GM12892 (cell line): ENCODE data around the gene C15orf40.
"Not testable (repeated sequence)": the region's sequence is repeated elsewhere in the genome, so short reads cannot be mapped to it uniquely, and the experiment has no call there.

Experiments used
- DNase-seq: peaks from one replicate; pipeline ENCODE4 v3.0.0; 2011; ENCODE audit not compliant: insufficient read length
- FAIRE-seq: peaks from 2 replicates; lab custom pipeline; 2011; peaks lifted over from hg19 to GRCh38; lab: Jason Lieb, UNC
- POLR2A ChIP-seq: IDR thresholded peaks from 2 replicates; pipeline ENCODE4 v1.6.1; 2011; ENCODE audit warnings: low read depth, low read length, control low read depth
- POLR2AphosphoS5 ChIP-seq: IDR thresholded peaks from 2 replicates; pipeline ENCODE4 v1.6.1; 2011; ENCODE audit warnings: low read depth, low read length, control low read depth
- TAF1 ChIP-seq: IDR thresholded peaks from 2 replicates; pipeline ENCODE4 v1.6.1; 2011; ENCODE audit warnings: low read depth, mild to moderate bottlenecking, control low read depth, low read length, borderline replicate concordance

The C15orf40 gene

DNA sequence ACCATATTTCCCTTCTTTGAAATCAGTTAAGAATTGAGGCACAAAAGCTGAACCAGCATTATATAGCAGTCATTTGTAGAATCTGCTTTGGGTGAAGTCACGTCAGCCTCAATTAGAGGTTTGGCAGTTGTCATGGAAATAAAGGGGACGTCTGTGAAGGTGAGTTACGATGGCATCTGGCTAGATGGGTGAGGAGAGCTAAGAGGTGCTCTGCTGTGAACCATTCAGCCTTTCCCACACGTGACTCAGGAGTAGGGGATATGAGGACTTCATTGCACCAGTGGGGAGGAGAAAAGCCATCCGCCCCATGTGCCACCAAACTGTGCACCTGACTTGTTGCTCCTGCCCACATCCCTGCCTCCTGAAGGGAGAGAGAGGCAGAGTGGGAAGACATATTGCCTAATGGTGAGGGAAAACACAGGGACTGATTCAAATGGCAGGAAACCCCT, 2.8 kb upstream of the C15orf40 start:
- FAIRE-seq: no peak
- no peak for DNase-seq
- no peak; the same call in 1 of the 2 replicates for TF ChIP-seq POLR2AphosphoS5
- TF ChIP-seq POLR2A: no peak
- TF ChIP-seq TAF1: no peak

DNA sequence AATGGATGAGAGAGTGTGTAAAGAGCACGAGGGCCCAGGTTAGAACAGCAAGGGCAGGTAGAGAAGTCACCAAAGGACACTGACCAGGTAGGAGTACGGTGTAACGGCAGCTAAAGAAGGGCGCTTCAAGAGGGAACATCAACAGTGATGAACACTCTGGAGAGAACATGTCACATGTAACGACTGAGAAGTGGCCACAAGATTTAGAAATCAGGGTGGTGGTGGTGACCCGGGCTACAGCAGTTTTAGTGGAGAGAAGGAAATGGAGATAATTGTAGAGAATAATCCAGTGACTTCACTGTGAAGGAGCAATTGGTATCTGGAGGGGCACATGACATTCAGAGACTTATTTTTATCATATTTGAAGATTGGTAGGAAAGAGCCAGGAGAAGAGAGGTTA, 1.2 kb upstream of the C15orf40 start:
- FAIRE-seq (no peak), DNase-seq (no peak)
- TF ChIP-seq TAF1: no peak
- TF ChIP-seq POLR2AphosphoS5: no peak
- no peak for TF ChIP-seq POLR2A

DNA sequence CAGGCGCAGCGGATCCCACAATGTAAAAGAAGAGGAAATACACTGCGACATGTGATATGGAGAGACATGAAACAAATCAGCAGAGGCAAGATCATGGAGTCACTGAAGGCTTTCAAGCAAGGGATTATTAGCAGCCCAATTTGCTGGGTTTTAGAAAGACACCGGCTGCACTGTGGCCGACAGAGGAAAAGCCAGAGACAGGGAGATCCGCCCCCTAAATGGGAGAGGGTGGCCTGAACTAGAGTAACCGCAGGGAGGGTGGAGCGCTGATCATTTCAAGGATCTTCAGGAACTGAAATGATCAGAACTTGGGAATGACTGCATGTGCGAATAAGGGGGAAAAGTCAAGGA, 612 bp upstream of the C15orf40 start:
- TF ChIP-seq POLR2A (no peak), POLR2AphosphoS5 (no peak), TAF1 (no peak)
- DNase-seq (no peak), FAIRE-seq (no peak)

DNA sequence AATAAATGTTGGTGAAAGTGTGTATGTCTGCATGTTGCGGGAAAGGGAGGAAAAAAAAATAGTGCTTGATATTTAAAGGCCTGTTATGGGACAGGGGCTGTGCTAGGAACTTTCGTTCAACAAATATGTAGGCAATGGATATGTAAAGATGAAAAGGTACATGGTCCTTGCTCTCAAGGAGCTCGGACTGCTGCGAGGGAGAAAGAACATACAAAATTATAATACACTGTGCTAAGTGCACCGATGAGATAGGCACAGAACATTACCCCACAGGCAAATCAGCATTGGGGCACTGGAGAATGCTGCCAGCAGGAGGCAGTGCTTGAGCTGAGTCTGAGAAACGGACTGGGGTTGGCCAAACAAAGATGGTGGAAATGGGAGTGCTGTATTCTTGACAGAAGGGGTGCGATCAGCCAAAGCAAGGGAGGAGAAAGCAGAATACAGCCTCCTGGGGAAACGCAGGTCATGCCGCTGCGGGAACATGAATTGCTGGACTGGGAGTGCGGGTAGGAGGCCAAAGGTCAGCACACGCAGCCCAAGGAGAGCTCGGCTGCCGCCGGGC, 649 bp downstream of the C15orf40 start:
- TF ChIP-seq POLR2A: no peak
- TF ChIP-seq POLR2AphosphoS5: no peak
- no peak for TF ChIP-seq TAF1
- FAIRE-seq (peak; percentile 83), DNase-seq (peak; percentile 65)

DNA sequence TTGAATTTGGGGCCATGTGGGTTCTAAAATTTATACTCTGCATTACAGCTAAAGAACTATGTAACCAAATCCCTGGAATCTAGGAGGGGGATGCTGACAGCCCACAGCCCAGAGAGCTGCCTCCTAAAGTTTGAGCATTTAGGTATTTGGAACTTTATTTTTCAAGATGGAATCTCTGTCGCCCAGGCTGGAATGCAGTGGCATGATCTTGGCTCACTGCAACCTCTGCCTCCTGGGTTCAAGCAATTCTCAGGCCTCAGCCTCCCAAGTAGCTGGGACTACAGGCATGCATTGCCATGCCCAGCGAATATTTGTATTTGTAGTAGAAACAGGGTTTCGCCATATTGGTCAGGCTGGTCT, 10.8 kb downstream of the C15orf40 start:
- DNase-seq, FAIRE-seq: not testable (repeated sequence)

DNA sequence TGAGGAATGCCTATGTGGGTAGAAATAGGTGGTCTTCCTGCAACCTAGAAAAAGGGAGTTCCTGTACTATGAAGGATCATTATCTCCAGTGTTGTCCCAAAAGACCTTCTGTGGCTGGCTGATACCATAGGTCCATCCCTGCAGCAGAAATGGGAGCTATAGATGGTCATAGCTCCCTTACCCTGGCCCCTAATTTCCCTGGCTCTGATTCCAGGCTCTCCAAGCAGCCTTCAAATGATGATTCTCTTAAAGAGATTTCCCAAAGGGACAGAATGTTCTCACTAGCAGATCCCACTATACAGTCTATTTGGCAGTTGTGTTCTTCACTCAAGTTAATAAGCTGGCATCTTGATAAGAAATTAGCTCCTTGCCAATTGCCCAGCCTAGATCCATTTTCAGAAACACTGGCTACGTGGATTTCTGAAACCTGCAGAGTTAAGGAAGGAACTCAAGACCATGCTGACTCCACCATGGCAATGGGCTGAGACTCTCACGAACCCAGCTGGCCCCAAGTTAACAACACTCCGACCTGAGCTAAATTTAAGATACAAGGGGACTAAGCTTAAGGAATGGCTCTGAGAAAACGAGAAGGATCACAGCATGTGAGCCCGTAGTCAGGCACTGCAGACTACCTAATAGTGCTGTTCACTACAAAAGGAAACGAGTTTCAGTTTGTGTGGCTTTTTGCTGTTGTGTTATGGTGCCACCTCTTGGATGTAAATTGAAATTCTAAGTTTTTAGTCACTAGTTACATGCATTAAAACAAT, 11.4 kb downstream of the C15orf40 start:
- DNase-seq: peak; percentile 27
- FAIRE-seq: peak; percentile 60

DNA sequence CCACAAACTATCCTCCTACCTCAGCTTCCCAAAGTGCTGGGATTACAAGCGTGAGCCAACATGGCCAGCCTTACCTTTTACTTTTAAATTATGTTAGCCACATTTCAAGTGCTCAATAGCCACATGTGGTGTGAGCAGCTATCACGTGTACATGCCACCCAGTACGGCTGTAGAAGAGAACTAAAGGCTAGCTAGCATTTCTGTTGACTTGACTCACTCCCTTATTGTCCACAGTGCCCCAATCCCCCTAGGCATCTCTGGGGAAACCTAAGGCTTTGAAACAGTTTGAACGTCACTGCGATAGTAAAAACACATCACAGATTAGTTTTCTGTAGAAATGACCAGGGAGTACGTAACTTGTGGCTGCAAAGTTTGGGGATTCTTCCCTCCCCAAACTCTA, 12.0 kb downstream of the C15orf40 start:
- FAIRE-seq (no peak), DNase-seq (no peak)
- TF ChIP-seq POLR2AphosphoS5: no peak
- TF ChIP-seq POLR2A: no peak
- TF ChIP-seq TAF1: no peak

More for the DNA sequence above, 11.4 kb downstream of the C15orf40 start:
- TF ChIP-seq POLR2A (no peak), POLR2AphosphoS5 (no peak), TAF1 (no peak)

DNA sequence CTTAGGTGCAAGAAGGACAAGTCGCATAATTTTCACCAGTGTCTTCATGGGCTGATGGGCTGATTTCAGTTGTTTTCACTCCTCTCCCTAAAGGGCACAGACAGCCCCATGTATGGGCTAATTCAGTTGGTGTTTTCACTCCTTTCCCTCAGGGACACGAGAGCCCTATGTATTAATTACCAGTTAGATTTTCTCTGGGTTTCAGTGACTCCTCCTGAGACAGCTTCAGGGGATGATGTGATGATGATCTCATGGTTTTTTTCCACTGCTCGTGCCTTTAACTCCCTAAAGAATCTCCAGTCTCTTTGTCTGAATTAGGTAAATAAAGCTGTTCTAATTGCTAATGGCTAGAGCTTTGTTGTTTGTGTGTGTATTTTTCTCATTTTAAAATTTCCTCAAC, 15.5 kb downstream of the C15orf40 start:
- FAIRE-seq (no peak), DNase-seq (no peak)
- TF ChIP-seq POLR2A (no peak), TAF1 (no peak), POLR2AphosphoS5 (no peak)

DNA sequence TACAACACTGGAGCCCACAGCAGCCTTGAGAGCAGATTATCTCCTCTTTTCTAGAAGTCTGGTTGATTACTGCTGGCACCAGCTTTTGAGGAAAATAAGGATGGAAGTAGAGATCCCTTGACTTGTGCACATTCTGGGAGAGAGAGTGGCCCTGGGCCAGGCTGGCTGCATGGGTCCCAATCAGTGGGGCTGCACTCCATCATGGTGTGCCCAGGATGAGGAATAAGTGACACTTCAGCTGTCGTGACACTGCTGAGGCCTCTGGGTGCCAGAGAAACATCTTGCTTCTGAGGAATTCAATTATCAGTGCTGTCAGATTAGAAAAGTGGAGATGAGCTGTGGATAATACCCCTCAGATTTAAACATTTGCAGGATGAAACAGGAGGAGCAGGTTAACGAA, 16.4 kb downstream of the C15orf40 start:
- no peak for FAIRE-seq

DNA sequence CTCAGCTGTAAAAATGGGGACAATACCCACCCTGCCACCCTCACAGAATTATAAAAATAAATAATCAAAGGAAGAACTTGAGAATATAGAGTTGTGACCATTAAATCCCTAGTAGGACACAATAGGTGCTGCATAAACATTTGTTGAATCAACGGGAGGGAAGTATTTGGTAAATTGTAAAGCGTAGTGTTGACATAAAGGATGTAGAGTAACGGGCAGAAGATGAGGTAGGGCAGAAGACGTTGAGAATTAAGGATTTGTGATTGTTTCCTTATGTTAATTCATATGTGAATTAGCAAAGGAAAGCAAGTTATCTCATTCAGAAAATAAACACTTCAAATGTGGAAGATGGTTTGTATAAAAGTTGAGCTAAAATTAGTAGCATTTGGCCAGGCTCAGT, 18.3 kb downstream of the C15orf40 start:
- no peak for DNase-seq
- FAIRE-seq: no peak
- TF ChIP-seq POLR2A (no peak), POLR2AphosphoS5 (no peak), TAF1 (no peak)

More for the DNA sequence above, 16.4 kb downstream of the C15orf40 start:
- no peak for TF ChIP-seq POLR2A
- no peak for TF ChIP-seq POLR2AphosphoS5
- TF ChIP-seq TAF1: no peak
- no peak for DNase-seq

DNA sequence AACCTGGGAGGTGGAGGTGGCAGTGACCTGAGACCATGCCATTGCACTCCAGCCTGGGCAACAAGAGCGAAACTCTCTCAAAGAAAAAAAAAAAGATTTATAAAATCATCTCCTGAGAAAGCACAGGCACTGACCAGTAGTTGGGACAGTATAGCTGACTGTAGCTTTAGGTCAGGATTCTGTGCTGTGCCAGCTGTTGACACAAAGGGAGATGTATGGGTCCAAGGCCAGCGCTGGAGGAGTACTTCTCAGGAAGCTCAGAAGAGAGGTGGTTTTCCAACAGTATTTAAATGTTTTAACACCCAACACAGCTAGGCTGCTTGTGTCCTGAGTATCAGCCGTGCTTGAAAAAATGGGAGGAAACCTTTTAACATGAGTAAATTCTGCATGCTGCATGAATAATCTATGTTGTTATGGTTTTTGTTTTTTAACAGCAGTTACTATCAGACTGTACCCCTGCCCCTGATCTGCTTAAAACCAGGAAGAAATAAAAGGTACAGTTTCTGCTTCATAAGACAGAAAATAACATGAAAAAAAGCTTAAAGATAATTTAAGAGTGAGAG, 18.9 kb downstream of the C15orf40 start:
- no peak for TF ChIP-seq TAF1
- no peak for TF ChIP-seq POLR2AphosphoS5
- TF ChIP-seq POLR2A: no peak
- FAIRE-seq: no peak
- DNase-seq: no peak

DNA sequence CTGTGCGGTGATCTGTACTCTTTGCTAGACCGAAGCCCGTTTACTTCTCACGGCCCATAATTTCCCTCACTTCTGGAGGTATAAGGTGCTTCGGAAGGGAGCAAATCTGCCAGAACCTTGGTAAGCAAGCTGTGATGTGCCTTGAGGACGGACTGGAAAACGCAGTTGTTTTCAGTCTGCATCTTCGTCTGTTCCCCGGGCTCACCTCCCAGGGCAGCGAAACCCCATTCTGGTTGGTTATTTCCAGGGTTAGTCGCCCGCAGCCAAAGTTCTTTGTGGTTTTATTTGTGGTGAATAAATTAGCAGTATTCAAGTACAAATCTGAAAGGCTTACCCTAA, 25.0 kb downstream of the C15orf40 start:
- TF ChIP-seq TAF1 (no peak), POLR2A (no peak), POLR2AphosphoS5 (no peak)
- FAIRE-seq: no peak
- peak; percentile 37 for DNase-seq
